CD14-positive monocyte (primary cell): Measurements from ENCODE around the gene WWTR1. TPM values are rescaled to one million over a fixed set of nuclear protein-coding genes. Genes with fewer than 3 reads are reported as not detected.

ENCODE experiments used
- DNase-seq, 3 donors: peaks; one replicate each; pipeline ENCODE4 v3.0.0-alpha.2; 2011 to 2022
- H2AFZ ChIP-seq: 2 replicates; pipeline ENCODE4 v1.6.0; 2012; ENCODE audit warnings: mild to moderate bottlenecking, low read depth, low read length, inconsistent platforms; ENCODE audit not compliant: insufficient read depth, poor library complexity, severe bottlenecking
- H3K27ac ChIP-seq, 2 donors: 1 replicate in 1 of 2; 2 replicates in 1 of 2; pipeline ENCODE4 v1.5.1; 2012 to 2013; ENCODE audit warnings: low read length in 2 of 2, control low read depth in 1 of 2, inconsistent platforms in 1 of 2, low read depth in 1 of 2, mild to moderate bottlenecking in 1 of 2
- H3K27me3 ChIP-seq, 2 donors: one replicate each; pipeline versions ENCODE4 v1.6.0 to v1.6.1; 2011 to 2013; ENCODE audit warnings: low read length in 2 of 2; ENCODE audit not compliant: control insufficient read depth in 2 of 2, insufficient read depth in 2 of 2
- H3K36me3 ChIP-seq, 2 donors: replicated peaks in 1 of 2; 1 replicate in 1 of 2; 2 replicates in 1 of 2; pipeline versions ENCODE4 v1.5.1 to v1.6.1; 2012 to 2013; ENCODE audit warnings: low read length in 2 of 2, control low read depth in 1 of 2, inconsistent platforms in 1 of 2, mild to moderate bottlenecking in 1 of 2; ENCODE audit not compliant: insufficient read depth in 2 of 2, control insufficient read depth in 1 of 2
- H3K4me1 ChIP-seq, 2 donors: 1 replicate in 1 of 2; 2 replicates in 1 of 2; pipeline versions ENCODE4 v1.5.1 to v1.6.1; 2012 to 2013; ENCODE audit warnings: low read length in 2 of 2, control low read depth in 1 of 2, inconsistent platforms in 1 of 2, mild to moderate bottlenecking in 1 of 2, moderate library complexity in 1 of 2; ENCODE audit not compliant: insufficient read depth in 2 of 2, control insufficient read depth in 1 of 2
- H3K4me2 ChIP-seq: replicated peaks from 2 replicates; pipeline ENCODE3; 2012; ENCODE audit warnings: low read length, moderate library complexity, mild to moderate bottlenecking; ENCODE audit not compliant: poor library complexity, severe bottlenecking; ENCODE audit errors: extremely low read depth
- H3K4me3 ChIP-seq, 3 experiments: fragments of 200-600 bp in 1 of 3; sonication (generic) in 1 of 3; replicated peaks in 1 of 3; 1 replicate in 2 of 3; 2 replicates in 1 of 3; pipeline ENCODE4 v1.5.1; 2011 to 2013; ENCODE audit warnings: low read length in 3 of 3, mild to moderate bottlenecking in 3 of 3, control low read depth in 2 of 3, low read depth in 2 of 3, inconsistent platforms in 1 of 3, moderate library complexity in 1 of 3
- H3K79me2 ChIP-seq: 2 replicates; pipeline ENCODE4 v1.6.0; 2012; ENCODE audit warnings: mild to moderate bottlenecking, control low read depth, inconsistent platforms, low read length, moderate library complexity; ENCODE audit not compliant: insufficient read depth
- H3K9ac ChIP-seq: 2 replicates; pipeline ENCODE4 v1.6.0; 2017; ENCODE audit warnings: low read length, mild to moderate bottlenecking; ENCODE audit not compliant: insufficient read depth, poor library complexity, severe bottlenecking
- H3K9me3 ChIP-seq, 2 donors: replicated peaks in 1 of 2; 1 replicate in 1 of 2; 2 replicates in 1 of 2; pipeline versions ENCODE4 v1.5.1 to v1.6.1; 2012 to 2013; ENCODE audit warnings: low read length in 2 of 2, control low read depth in 1 of 2; ENCODE audit not compliant: control insufficient read depth in 1 of 2, insufficient read depth in 1 of 2
- H4K20me1 ChIP-seq: 2 replicates; pipeline ENCODE4 v1.6.0; 2012; ENCODE audit warnings: mild to moderate bottlenecking, low read length, control low read depth, moderate library complexity; ENCODE audit not compliant: insufficient read depth
- H3K27ac Mint-ChIP-seq, 7 donors: one replicate each; pipeline ENCODE4 v1.8.0; 2020; ENCODE audit warnings: mild to moderate bottlenecking in 7 of 7, mixed read lengths in 7 of 7, moderate library complexity in 6 of 7, inconsistent platforms in 2 of 7
- H3K27me3 Mint-ChIP-seq, 3 donors: one replicate each; pipeline ENCODE4 v1.8.0; 2021 to 2022; ENCODE audit warnings: low read depth in 3 of 3, mild to moderate bottlenecking in 3 of 3, mixed read lengths in 3 of 3, moderate library complexity in 3 of 3, inconsistent platforms in 1 of 3
- H3K36me3 Mint-ChIP-seq, 2 donors: one replicate each; pipeline ENCODE4 v1.8.0; 2020; ENCODE audit warnings: mixed read lengths in 2 of 2, inconsistent platforms in 1 of 2, mild to moderate bottlenecking in 1 of 2
- H3K4me1 Mint-ChIP-seq: one replicate; pipeline ENCODE4 v1.8.0; 2020; ENCODE audit warnings: mild to moderate bottlenecking, mixed read lengths
- H3K4me3 Mint-ChIP-seq, 2 donors: one replicate each; pipeline ENCODE4 v1.8.0; 2020; ENCODE audit warnings: mild to moderate bottlenecking in 2 of 2, mixed read lengths in 2 of 2, moderate library complexity in 1 of 2
- H3K9me3 Mint-ChIP-seq, 7 donors: one replicate each; pipeline ENCODE4 v1.8.0; 2020 to 2022; ENCODE audit warnings: mixed read lengths in 7 of 7, mild to moderate bottlenecking in 6 of 7, moderate library complexity in 6 of 7, inconsistent platforms in 2 of 7
- CTCF ChIP-seq: fragments of 200-600 bp; IDR thresholded peaks from one replicate; pipeline ENCODE4 v1.8.0; 2022; ENCODE audit warnings: antibody characterized with exemption, mild to moderate bottlenecking
- WGBS: methylation state at CpG from one replicate; pipeline ENCODE4 v1.1.5; 2013; ENCODE audit warnings: missing lambda C conversion rate; ENCODE audit not compliant: insufficient coverage; 5-methylcytosine and 5-hydroxymethylcytosine counted together
- intact Hi-C, 2 donors: fragments of 100-400 bp; cut with micrococcal nuclease; formaldehyde crosslinking; loops; one replicate each; pipeline versions ENCODE4 v1.15.0 to v1.15.1; 2023
- polyA plus RNA-seq, 3 donors: library from polyadenylated mRNA; depleted of rRNA in 1 of 3; unstranded in 2 of 3; stranded (reverse) in 1 of 3; fragments of 300-500 nt in 2 of 3; fragments of >200 nt in 1 of 3; fragmentation: Illumina TruSeq in 2 of 3; gene quantifications; 1 replicate in 2 of 3; 2 replicates in 1 of 3; pipeline ENCODE4 v1.2.3, GENCODE V29; 2012 to 2021

Gene WWTR1
- polyA plus RNA-seq, 3 donors, result not detected

- 100% methylated on average over 1 of the region's 2 CpGs for WGBS
- Histone ChIP-seq H3K27me3 (peaks cover 16 to 31% of the 10 kb centered on the region in 2 donors), H3K79me2 (no peaks in the 10 kb centered on the region), H3K9me3 (no peaks in the 10 kb centered on the region), H3K36me3 (no peaks in the 10 kb centered on the region), H3K4me1 (no peaks in the 10 kb centered on the region), H3K9ac (no peak overlapping the region), H3K4me3 (no peak overlapping the region), H4K20me1 (no peaks in the 10 kb centered on the region), H3K4me2 (no peak overlapping the region), H3K27ac (no peak overlapping the region), H2AFZ (no peak overlapping the region)
- H3K9me3 Mint-ChIP-seq, result peaks cover 0 to 4% (median 0%) of the 10 kb centered on the region in 7 donors
- H3K4me3 Mint-ChIP-seq, result no peak overlapping the region
- intact Hi-C loops, result no loop called here
- no peak for DNase-seq
- peaks cover 22 to 45% (median 30%) of the 10 kb centered on the region in 3 donors for H3K27me3 Mint-ChIP-seq
- no peak for TF ChIP-seq CTCF
- H3K4me1 Mint-ChIP-seq, result no peaks in the 10 kb centered on the region
- H3K27ac Mint-ChIP-seq, result no peak overlapping the region
- no peaks in the 10 kb centered on the region for H3K36me3 Mint-ChIP-seq
Observed at GRCh38 chr3:149567381-149567780, 90.4 kb downstream of the WWTR1 start.

- no peak overlapping the region for H2AFZ ChIP-seq
- no peak overlapping the region for H3K27ac ChIP-seq
- no peak overlapping the region for H3K4me2 ChIP-seq
- no peak for DNase-seq
- no peaks in the 10 kb centered on the region for H4K20me1 ChIP-seq
- no peak for TF ChIP-seq CTCF
- no peak overlapping the region for H3K4me3 ChIP-seq
- peaks cover 16 to 24% of the 10 kb centered on the region in 2 donors for H3K27me3 ChIP-seq
- H3K36me3 ChIP-seq, result no peaks in the 10 kb centered on the region
- no peaks in the 10 kb centered on the region for H3K79me2 ChIP-seq
- WGBS, result no CpG with 5 or more reads among the region's 6 CpGs
- no peaks in the 10 kb centered on the region for H3K4me1 ChIP-seq
- peaks cover 19 to 39% (median 22%) of the 10 kb centered on the region in 3 donors for H3K27me3 Mint-ChIP-seq
- no peaks in the 10 kb centered on the region for H3K9me3 ChIP-seq
- H3K9me3 Mint-ChIP-seq, result peaks cover 0 to 4% (median 0%) of the 10 kb centered on the region in 7 donors
- no peaks in the 10 kb centered on the region for H3K36me3 Mint-ChIP-seq
- intact Hi-C loops, result no loop called here
- H3K4me1 Mint-ChIP-seq, result no peaks in the 10 kb centered on the region
- H3K4me3 Mint-ChIP-seq, result no peak overlapping the region
- no peak overlapping the region for H3K9ac ChIP-seq
- H3K27ac Mint-ChIP-seq, result no peak overlapping the region
Observed at GRCh38 chr3:149566292-149566975, 91.4 kb downstream of the WWTR1 start.
